ENCODE measurements around the gene ARID4B. TPM values are rescaled to one million over a fixed set of nuclear protein-coding genes. Genes with fewer than 3 reads are reported as not detected.

ARID4B gene
- total RNA-seq, 2 experiments from 2014 or later, result 41.3 to 44.8 TPM

DNA sequence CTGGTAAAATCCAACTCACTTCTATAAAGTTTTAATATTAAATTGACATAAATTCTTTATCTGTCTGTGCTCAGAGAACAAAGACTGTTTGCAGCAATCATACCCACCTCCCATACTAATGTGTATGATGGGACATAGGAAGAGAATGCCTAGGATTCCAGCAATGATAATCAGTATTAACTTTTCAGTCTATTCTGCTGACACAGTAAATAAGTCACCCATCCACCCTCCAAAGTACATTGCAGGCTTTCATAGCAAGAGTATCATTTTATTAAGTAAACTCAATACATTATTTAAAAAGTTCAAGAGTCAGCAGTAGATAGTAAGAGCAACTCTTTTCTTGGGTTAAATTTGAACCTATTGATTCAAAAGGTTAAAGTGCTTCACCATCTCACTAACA, 175.7 kb downstream of the ARID4B start:
- peaks cover 26% of the 10 kb centered on the region for H3K4me1 Mint-ChIP-seq (ENCODE audit: low read depth)
- intact Hi-C loops (cut with micrococcal nuclease), result no loop called here
- DNase-seq, result no peak
- H3K36me3 Mint-ChIP-seq, result peaks cover 47% of the 10 kb centered on the region
- no peaks in the 10 kb centered on the region for H3K27me3 Mint-ChIP-seq
- H3K27ac Mint-ChIP-seq, result no peak overlapping the region
- H3K4me3 Mint-ChIP-seq, result no peak overlapping the region
- POLR2A ChIA-PET, result no interaction called here
- no peaks in the 10 kb centered on the region for H3K9me3 Mint-ChIP-seq
- CTCF ChIA-PET, result no interaction called here

DNA sequence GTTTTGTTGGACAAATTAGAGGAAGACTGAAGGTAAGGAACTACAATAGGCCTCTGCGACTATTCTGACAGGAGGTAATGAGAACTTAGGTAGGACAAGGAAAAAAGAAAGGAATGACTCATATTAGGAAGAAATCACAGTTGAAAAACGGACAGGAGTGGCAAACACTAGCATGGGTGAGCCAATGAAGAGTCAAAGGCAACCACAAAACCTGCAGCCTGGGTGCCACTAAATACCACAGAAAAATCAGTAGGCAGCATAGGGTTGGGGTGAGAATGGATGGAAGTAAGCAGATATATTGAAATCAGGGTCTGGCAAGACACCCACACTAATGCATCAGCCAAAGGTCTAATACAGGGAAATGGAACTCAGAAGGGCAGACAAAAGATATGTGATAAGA, 176.9 kb downstream of the ARID4B start:
- Mint-ChIP-seq H3K27ac (no peak overlapping the region), H3K4me3 (no peak overlapping the region)

DNA sequence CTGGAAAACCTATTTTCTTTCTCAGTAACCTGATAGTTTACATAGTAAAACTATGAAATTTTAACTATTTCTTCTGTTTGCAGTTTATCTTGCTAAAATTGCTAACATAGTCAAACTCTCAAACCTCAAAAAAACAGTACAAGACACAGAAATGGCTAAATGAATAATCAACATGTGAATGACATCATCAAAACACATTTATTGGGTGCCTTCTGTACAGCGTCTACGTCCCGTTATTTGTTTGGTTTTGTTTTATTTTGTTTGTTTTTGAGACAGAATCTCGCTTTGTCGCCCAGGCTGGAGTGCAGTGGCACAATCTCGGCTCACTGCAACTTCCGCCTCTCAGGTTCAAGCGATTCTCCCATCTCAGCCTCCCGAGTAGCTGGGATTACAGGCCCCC, 178.2 kb downstream of the ARID4B start:
- H3K27ac Mint-ChIP-seq, result no peak overlapping the region
- intact Hi-C loops (cut with micrococcal nuclease), result no loop called here
- DNase-seq, result no peak
- H3K4me3 Mint-ChIP-seq, result no peak overlapping the region
- H3K36me3 Mint-ChIP-seq, result peaks cover 56% of the 10 kb centered on the region
- peaks cover 28% of the 10 kb centered on the region for H3K4me1 Mint-ChIP-seq (ENCODE audit: low read depth)
- H3K27me3 Mint-ChIP-seq, result no peaks in the 10 kb centered on the region
- H3K9me3 Mint-ChIP-seq, result no peaks in the 10 kb centered on the region
- ChIA-PET POLR2A (no interaction called here), CTCF (interaction anchor here (1.2 kb wide), 1 partner anchor 267 kb away, joined by 6 read pairs; no protein-coding TSS in a partner anchor)

More for the DNA sequence above, 176.9 kb downstream of the ARID4B start:
- Mint-ChIP-seq H3K9me3 (no peaks in the 10 kb centered on the region), H3K36me3 (peaks cover 49% of the 10 kb centered on the region), H3K27me3 (no peaks in the 10 kb centered on the region), H3K4me1 (ENCODE audit: low read depth) (peaks cover 29% of the 10 kb centered on the region)
- DNase-seq, result no peak
- intact Hi-C loops (cut with micrococcal nuclease), result no loop called here
- ChIA-PET POLR2A (no interaction called here), CTCF (interaction anchor here (0.6 to 1.2 kb wide), 2 partner anchors 45 to 265 kb away, joined by 3 to 6 read pairs; no protein-coding TSS in a partner anchor)

DNA sequence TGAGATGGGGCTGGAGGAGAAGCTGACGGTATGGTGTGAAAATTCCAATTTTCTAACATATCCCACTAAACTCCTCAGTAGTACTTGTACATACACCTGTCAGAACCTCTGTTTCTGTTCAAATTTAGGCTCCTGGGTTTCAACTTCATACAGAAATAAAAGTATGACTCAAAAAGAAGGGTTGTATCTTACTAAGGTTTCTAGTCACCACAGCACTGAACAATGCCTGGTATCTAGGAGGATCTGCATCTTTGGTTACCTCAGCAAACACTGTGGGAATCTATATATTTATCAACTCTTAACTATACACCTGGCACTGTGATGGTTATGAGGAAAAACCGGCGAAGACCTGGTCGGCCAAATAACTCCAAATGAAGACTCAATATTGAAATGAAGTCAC, 180.7 kb downstream of the ARID4B start:
- H3K27me3 Mint-ChIP-seq, result no peaks in the 10 kb centered on the region
- intact Hi-C loops (cut with micrococcal nuclease), result loop anchor here (1.0 kb wide), 1 partner anchor 18 kb away; no protein-coding TSS in a partner anchor
- H3K9me3 Mint-ChIP-seq, result no peaks in the 10 kb centered on the region
- H3K36me3 Mint-ChIP-seq, result peaks cover 44% of the 10 kb centered on the region
- no peak for DNase-seq
- H3K4me3 Mint-ChIP-seq, result no peak overlapping the region
- CTCF ChIA-PET, result no interaction called here
- POLR2A ChIA-PET, result interaction anchor here (0.9 kb wide), 1 partner anchor 15 kb away, joined by 11 read pairs; no protein-coding TSS in a partner anchor
- H3K27ac Mint-ChIP-seq, result peak overlapping the region; percentile 14
- peaks cover 21% of the 10 kb centered on the region for H3K4me1 Mint-ChIP-seq (ENCODE audit: low read depth)

DNA sequence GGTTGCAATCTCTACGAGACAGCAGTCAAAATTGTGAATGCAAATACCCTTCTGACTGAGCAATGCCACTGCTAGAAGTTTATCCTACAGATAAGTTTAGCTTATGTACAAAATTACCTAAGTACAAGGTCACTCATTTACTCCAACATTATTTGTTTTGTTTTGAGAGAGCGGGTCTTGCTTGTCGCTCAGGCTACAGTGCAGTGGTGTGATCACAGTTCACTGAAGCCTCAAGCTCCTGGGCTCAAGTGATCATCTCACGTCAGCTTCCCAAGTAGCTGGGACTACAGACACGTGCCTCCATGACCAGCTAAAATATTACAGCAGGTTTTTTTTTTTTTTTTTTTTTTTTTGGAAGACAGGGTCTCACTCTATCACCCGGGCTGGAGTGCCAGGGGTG, 182.3 kb downstream of the ARID4B start:
- Mint-ChIP-seq H3K4me1 (ENCODE audit: low read depth) (peaks cover 14% of the 10 kb centered on the region), H3K27me3 (no peaks in the 10 kb centered on the region), H3K27ac (no peak overlapping the region), H3K4me3 (no peak overlapping the region), H3K36me3 (peaks cover 44% of the 10 kb centered on the region), H3K9me3 (no peaks in the 10 kb centered on the region)
- POLR2A ChIA-PET, result interaction anchor here (1.4 kb wide), 1 partner anchor 15 kb away, joined by 4 read pairs; the partner anchor contains the start of gene RBM34
- CTCF ChIA-PET, result interaction anchor here (1.3 kb wide), 1 partner anchor 52 kb away, joined by 7 read pairs; no protein-coding TSS in a partner anchor
- intact Hi-C loops (cut with micrococcal nuclease), result no loop called here
- no peak for DNase-seq

DNA sequence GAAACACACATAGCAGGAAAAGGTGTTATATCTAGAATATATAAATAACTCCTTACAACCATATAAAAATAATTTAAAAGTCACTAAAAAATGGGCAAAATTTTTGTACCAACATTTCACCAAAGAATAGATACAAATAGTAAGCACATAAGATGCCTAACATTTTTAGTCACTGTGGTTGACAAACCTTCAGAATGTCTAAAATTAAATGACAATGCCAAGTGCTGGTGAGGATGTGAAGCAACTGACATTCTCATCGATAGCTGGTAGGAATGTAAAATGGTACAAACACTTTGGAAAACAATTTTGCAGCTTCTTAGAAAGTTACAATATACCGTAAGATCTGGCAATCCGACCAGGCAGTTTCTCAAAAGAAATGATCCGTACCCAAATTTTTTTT, 185.0 kb downstream of the ARID4B start:
- Mint-ChIP-seq H3K4me1 (ENCODE audit: low read depth) (peaks cover 27% of the 10 kb centered on the region), H3K36me3 (peaks cover 49% of the 10 kb centered on the region), H3K27me3 (no peaks in the 10 kb centered on the region), H3K4me3 (no peak overlapping the region), H3K27ac (no peak overlapping the region), H3K9me3 (no peaks in the 10 kb centered on the region)
- DNase-seq, result no peak
- intact Hi-C loops (cut with micrococcal nuclease), result no loop called here
- CTCF ChIA-PET, result interaction anchor here (0.6 kb wide), 1 partner anchor 38 kb away, joined by 3 read pairs; no protein-coding TSS in a partner anchor
- POLR2A ChIA-PET, result no interaction called here

DNA sequence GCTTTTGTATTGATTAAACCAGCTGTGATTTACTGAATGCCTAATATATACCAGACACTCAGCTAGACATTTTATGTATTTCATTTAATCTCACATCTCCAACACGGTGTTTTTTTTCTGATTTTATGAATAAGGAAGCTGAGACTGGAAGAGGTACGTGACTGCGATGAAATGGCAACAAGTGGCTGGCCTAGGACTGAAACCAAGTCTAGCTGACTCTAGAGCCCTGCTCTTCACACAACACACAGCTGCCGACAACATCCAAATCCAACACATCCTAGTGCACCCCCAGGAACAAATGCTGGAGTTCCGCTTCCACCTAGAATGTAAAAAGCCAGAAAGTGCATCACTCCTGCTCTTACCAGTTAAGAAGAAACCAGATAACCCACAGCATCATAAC, 188.7 kb downstream of the ARID4B start:
- H3K4me3 Mint-ChIP-seq, result no peak overlapping the region
- peaks cover 65% of the 10 kb centered on the region for H3K36me3 Mint-ChIP-seq
- H3K4me1 Mint-ChIP-seq (ENCODE audit: low read depth), result peaks cover 20% of the 10 kb centered on the region
- peak overlapping the region; percentile 40 for H3K27ac Mint-ChIP-seq
- no peaks in the 10 kb centered on the region for H3K9me3 Mint-ChIP-seq
- no peak for DNase-seq
- CTCF ChIA-PET, result interaction anchor here (1.4 to 1.6 kb wide), 3 partner anchors 22 to 277 kb away, joined by 3 to 4 read pairs (median 3); partner anchors contain the start of gene RBM34
- POLR2A ChIA-PET, result interaction anchor here (1.5 to 2.5 kb wide), 2 partner anchors 11 to 21 kb away, joined by 5 to 9 read pairs; partner anchors contain the start of genes RBM34 and TOMM20
- H3K27me3 Mint-ChIP-seq, result no peaks in the 10 kb centered on the region
- intact Hi-C loops (cut with micrococcal nuclease), result no loop called here

DNA sequence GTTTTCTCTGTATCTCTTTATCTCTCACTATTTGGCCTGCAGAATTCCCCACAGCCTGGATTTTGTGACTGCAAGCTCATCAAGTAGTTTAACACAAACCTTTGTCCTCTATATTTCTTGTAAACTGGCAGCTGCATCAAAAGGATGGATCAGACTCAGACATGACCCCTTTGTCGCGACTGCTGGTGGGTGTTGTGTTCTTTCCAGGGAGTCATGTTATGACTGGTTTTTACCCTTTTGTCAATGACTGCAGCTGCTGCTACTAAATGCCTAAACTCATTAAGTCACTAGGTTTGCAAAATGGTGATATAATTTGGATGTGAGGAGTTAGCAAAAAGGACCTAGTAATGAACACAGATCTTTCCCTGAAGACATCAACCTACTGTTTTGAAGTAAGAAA, 189.2 kb downstream of the ARID4B start:
- no peaks in the 10 kb centered on the region for H3K27me3 Mint-ChIP-seq
- intact Hi-C loops (cut with micrococcal nuclease), result no loop called here
- DNase-seq, result peak; percentile 63
- CTCF ChIA-PET, result interaction anchor here (1.4 to 1.6 kb wide), 3 partner anchors 22 to 278 kb away, joined by 3 to 4 read pairs (median 3); partner anchors contain the start of gene RBM34
- POLR2A ChIA-PET, result interaction anchor here (1.5 to 2.5 kb wide), 2 partner anchors 10 to 22 kb away, joined by 5 to 9 read pairs; partner anchors contain the start of genes RBM34 and TOMM20
- H3K9me3 Mint-ChIP-seq, result no peaks in the 10 kb centered on the region
- peak overlapping the region; percentile 40 for H3K27ac Mint-ChIP-seq
- H3K36me3 Mint-ChIP-seq, result peaks cover 60% of the 10 kb centered on the region
- H3K4me3 Mint-ChIP-seq, result no peak overlapping the region
- H3K4me1 Mint-ChIP-seq (ENCODE audit: low read depth), result peaks cover 20% of the 10 kb centered on the region

DNA sequence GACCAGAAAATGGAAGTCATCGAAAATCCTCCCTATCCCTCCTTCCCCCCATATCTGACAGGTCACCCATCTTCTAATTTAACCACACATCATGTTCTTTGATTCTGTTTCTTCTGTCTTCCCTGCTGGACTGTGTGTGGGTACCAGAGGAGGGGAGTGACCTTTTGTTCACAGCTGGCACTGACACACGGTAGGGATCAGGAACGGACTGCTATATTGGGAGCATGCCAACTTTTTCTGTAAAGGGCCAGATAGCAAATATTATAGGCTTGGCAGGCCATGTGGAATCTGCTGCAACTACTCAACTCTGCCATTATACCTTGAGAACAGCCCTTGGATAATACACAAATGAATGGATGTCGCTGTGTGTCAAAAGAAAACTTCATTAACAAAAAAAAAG, 191.9 kb downstream of the ARID4B start:
- intact Hi-C loops (cut with micrococcal nuclease), result no loop called here
- ChIA-PET CTCF (no interaction called here), POLR2A (no interaction called here)
- H3K36me3 Mint-ChIP-seq, result peaks cover 45% of the 10 kb centered on the region
- no peak overlapping the region for H3K4me3 Mint-ChIP-seq
- H3K9me3 Mint-ChIP-seq, result no peaks in the 10 kb centered on the region
- peaks cover 24% of the 10 kb centered on the region for H3K4me1 Mint-ChIP-seq (ENCODE audit: low read depth)
- no peak overlapping the region for H3K27ac Mint-ChIP-seq
- H3K27me3 Mint-ChIP-seq, result no peaks in the 10 kb centered on the region
- no peak for DNase-seq

DNA sequence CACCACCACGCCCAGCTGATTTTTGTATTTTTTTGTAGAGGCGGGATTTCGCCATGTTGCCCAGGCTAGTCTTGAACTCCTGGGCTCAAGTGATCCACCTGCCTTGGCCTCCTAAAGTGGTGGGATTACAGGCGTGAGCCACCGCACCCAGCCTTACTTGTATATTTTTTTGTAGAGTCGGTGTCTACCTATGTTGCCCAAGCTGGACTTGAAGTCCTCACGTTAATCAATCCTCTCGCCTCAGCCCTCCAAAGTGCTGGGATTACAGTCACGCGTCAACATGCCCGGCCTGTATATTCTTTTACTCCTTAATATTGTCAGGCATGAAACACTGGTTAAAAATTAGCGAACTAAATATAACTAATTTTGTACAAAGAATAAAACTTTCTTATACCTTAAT, 193.8 kb downstream of the ARID4B start:
- Mint-ChIP-seq H3K4me1 (ENCODE audit: low read depth) (peaks cover 15% of the 10 kb centered on the region), H3K27me3 (no peaks in the 10 kb centered on the region), H3K36me3 (peaks cover 39% of the 10 kb centered on the region), H3K27ac (no peak overlapping the region), H3K9me3 (no peaks in the 10 kb centered on the region), H3K4me3 (no peak overlapping the region)
- intact Hi-C loops (cut with micrococcal nuclease), result no loop called here
- ChIA-PET CTCF (no interaction called here), POLR2A (no interaction called here)
- DNase-seq, result no peak

DNA sequence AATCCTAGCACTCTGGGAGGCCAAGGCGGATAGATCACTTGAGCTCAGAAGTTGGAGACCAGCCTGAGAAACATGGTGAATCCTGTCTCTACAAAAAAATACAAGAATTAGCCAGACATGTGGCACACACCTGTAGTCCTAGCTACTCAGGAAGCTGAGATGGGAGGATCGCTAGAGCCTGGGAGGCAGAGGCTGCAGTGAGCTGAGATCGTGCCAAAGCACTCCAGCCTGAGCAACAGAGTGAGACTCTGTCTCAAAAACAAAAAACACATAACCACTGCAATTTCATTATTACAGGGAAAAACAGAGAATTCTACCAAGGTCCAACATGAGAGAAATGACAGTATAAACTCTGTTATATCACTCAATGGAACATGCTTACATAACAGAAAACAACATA, 194.9 kb downstream of the ARID4B start:
- DNase-seq, result no peak
- H3K4me3 Mint-ChIP-seq, result no peak overlapping the region
- peak overlapping the region; percentile 40 for H3K27ac Mint-ChIP-seq
- H3K27me3 Mint-ChIP-seq, result no peaks in the 10 kb centered on the region
- POLR2A ChIA-PET, result no interaction called here
- intact Hi-C loops (cut with micrococcal nuclease), result no loop called here
- CTCF ChIA-PET, result interaction anchor here (1.2 to 1.3 kb wide), 2 partner anchors 74 to 283 kb away, joined by 3 to 6 read pairs; no protein-coding TSS in a partner anchor
- peaks cover 31% of the 10 kb centered on the region for H3K36me3 Mint-ChIP-seq
- no peaks in the 10 kb centered on the region for H3K9me3 Mint-ChIP-seq
- peaks cover 9% of the 10 kb centered on the region for H3K4me1 Mint-ChIP-seq (ENCODE audit: low read depth)

DNA sequence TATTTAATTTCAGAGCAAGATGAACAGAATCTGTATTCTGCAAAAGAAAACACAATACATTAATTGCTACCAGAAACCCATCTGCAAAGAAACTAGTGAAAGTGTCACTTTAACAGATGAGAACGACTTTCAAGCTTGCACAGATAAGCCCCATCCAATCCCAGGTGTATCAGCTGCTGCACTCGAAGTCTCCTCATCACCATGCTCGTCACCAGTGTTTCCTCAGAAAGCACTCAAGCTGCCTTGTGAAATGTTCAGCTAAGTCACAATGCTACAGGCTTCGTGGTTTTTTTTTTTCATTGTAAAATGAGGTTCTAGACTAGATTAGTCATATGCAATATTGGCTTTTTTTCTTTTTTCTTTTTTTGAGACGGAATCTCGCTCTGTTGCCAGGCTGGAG, 196.0 kb downstream of the ARID4B start:
- no peaks in the 10 kb centered on the region for H3K27me3 Mint-ChIP-seq
- POLR2A ChIA-PET, result no interaction called here
- H3K4me3 Mint-ChIP-seq, result no peak overlapping the region
- H3K4me1 Mint-ChIP-seq (ENCODE audit: low read depth), result peaks cover 13% of the 10 kb centered on the region
- no peaks in the 10 kb centered on the region for H3K9me3 Mint-ChIP-seq
- intact Hi-C loops (cut with micrococcal nuclease), result no loop called here
- peak; percentile 22 for DNase-seq
- H3K27ac Mint-ChIP-seq, result peak overlapping the region; percentile 26
- CTCF ChIA-PET, result no interaction called here
- H3K36me3 Mint-ChIP-seq, result peaks cover 29% of the 10 kb centered on the region

DNA sequence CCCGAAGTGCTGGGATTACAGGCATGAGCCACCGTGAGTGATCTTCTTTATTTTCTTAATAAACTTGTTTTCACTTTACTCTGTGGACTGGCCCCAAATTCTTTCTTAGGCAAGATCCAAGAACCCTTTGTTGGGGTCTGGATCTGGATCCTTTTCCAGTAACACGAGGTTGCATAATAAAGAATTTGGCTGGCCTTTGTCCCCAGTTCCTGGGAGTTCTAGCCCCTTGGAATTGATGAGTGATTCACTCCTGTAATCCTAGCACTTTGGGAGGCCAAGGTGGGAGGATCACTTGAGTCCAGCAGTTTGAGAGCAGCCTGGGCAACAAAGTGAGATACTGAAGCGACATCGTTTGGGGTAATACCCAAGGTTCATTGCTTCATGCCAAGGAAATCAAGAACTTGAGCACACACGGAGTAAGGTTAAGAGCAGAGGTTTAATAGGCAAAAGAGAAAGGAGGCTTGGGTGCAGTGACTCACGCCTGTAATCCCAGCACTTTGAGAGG, 197.2 kb downstream of the ARID4B start:
- CTCF ChIA-PET, result no interaction called here
- Mint-ChIP-seq H3K27me3 (no peaks in the 10 kb centered on the region), H3K4me1 (ENCODE audit: low read depth) (peaks cover 24% of the 10 kb centered on the region), H3K4me3 (no peak overlapping the region), H3K36me3 (peaks cover 28% of the 10 kb centered on the region), H3K27ac (no peak overlapping the region), H3K9me3 (no peaks in the 10 kb centered on the region)
- POLR2A ChIA-PET, result interaction anchor here (0.5 to 0.7 kb wide), 2 partner anchors 16 to 47 kb away, joined by 3 read pairs; no protein-coding TSS in a partner anchor
- intact Hi-C loops (cut with micrococcal nuclease), result no loop called here
- no peak for DNase-seq

All from activated CD4-positive, alpha-beta memory T cell treated with anti-CD3 and anti-CD28 coated beads for 36 hours (primary cell).